Measurements from ENCODE around the gene CHRD.
"Not testable (repeated sequence)": the region's sequence is repeated elsewhere in the genome, so short reads cannot be mapped to it uniquely, and the experiment has no call there.

CHRD gene

DNA sequence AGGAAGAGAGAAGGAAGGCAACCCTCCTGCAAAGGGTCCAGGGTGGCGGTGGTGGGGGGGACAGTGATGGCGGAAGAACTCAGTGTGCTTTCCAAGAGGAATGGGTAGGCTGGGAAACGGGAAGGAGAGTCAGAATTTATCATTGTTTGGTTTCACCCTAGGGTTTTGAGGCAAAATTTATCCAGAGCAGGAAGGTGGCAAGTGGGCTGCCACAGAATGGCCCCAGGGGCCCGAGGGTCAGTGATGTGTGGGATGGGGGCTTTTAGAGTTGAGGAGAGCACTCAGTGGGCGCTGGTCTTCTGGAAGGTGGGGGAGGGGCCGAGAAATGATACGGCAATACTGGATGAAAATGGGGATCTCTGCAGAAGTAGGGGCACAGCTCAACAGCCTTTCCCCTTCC is 41.9 kb upstream of the CHRD start:
- TF ChIP-seq, protein P1, sequence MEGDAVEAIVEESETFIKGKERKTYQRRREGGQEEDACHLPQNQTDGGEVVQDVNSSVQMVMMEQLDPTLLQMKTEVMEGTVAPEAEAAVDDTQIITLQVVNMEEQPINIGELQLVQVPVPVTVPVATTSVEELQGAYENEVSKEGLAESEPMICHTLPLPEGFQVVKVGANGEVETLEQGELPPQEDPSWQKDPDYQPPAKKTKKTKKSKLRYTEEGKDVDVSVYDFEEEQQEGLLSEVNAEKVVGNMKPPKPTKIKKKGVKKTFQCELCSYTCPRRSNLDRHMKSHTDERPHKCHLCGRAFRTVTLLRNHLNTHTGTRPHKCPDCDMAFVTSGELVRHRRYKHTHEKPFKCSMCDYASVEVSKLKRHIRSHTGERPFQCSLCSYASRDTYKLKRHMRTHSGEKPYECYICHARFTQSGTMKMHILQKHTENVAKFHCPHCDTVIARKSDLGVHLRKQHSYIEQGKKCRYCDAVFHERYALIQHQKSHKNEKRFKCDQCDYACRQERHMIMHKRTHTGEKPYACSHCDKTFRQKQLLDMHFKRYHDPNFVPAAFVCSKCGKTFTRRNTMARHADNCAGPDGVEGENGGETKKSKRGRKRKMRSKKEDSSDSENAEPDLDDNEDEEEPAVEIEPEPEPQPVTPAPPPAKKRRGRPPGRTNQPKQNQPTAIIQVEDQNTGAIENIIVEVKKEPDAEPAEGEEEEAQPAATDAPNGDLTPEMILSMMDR (IDR thresholded peaks at IDR 0.05; ENCODE audit: low read depth, low read length, poor library complexity, severe bottlenecking) = no peak
- TF ChIP-seq EZH2phosphoT487 (IDR thresholded peaks at IDR 0.05; ENCODE audit: borderline replicate concordance, low read length) = no peak
- peaks cover 3% of the 10 kb centered on the region; the same call in 1 of the 2 replicates for H3K27me3 ChIP-seq (ENCODE audit: control insufficient read depth, low read length)
- peaks cover 27% of the 10 kb centered on the region for H3K36me3 ChIP-seq (ENCODE audit: control insufficient read depth, low read length)
- no peaks in the 10 kb centered on the region for H3K9me3 ChIP-seq (ENCODE audit: control insufficient read depth, insufficient read depth, low read length)
- no peaks in the 10 kb centered on the region for H3K79me2 ChIP-seq (ENCODE audit: control insufficient read depth, low read length)
- no peaks in the 10 kb centered on the region for H3K9me2 ChIP-seq (replicated peaks; ENCODE audit: control insufficient read depth, low read length)
- peak overlapping the region; percentile 33; the same call in 1 of the 2 replicates for H3K4me2 ChIP-seq (ENCODE audit: low read length)
- H4K20me1 ChIP-seq (ENCODE audit: control insufficient read depth, insufficient read depth, low read depth, low read length) = peaks cover 11% of the 10 kb centered on the region
- H3K27ac ChIP-seq (ENCODE audit: low read depth, low read length) = no peak overlapping the region
- H3K4me1 ChIP-seq (ENCODE audit: control insufficient read depth, low read length) = peaks cover 22% of the 10 kb centered on the region
- no peak overlapping the region for H3K4me3 ChIP-seq (ENCODE audit: low read length)
- peaks cover 30% of the 10 kb centered on the region for H3F3A ChIP-seq (ENCODE audit: control insufficient read depth, insufficient read depth)

DNA sequence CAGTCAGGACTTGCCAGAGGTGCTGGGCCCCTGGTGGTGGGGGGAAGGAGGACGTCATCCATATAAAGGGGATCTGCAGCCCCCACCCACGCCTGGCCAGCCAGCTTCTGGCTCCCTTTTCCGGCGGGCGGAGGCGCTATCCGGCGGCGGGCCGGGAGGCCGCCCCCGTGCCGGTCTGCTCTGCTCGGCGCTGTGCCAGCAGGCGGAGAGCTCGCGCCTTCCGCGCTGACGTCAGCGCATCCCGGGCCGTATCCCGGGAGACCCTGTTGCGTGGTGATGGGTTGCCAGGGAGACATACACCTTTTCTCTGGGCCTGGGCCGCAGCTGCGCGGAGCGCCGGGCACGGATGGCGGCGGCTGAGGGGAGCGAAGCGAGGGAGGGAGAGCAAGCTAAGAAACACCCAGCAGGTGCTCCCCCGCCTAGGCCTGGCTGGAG is 41.3 kb upstream of the CHRD start:
- H3K4me2 ChIP-seq (ENCODE audit: low read length) = peak overlapping the region; percentile 33
- H3K79me2 ChIP-seq (ENCODE audit: control insufficient read depth, low read length) = no peaks in the 10 kb centered on the region
- H3F3A ChIP-seq (ENCODE audit: control insufficient read depth, insufficient read depth) = peaks cover 24% of the 10 kb centered on the region
- peak overlapping the region; percentile 11; the same call in 1 of the 2 replicates for H3K4me3 ChIP-seq (ENCODE audit: low read length)
- no peaks in the 10 kb centered on the region for H3K9me3 ChIP-seq (ENCODE audit: control insufficient read depth, insufficient read depth, low read length)
- H4K20me1 ChIP-seq (ENCODE audit: control insufficient read depth, insufficient read depth, low read depth, low read length) = peaks cover 11% of the 10 kb centered on the region
- no peak overlapping the region for H3K27ac ChIP-seq (ENCODE audit: low read depth, low read length)
- peaks cover 22% of the 10 kb centered on the region for H3K4me1 ChIP-seq (ENCODE audit: control insufficient read depth, low read length)
- TF ChIP-seq EZH2phosphoT487 (IDR thresholded peaks at IDR 0.05; ENCODE audit: borderline replicate concordance, low read length) = no peak
- TF ChIP-seq, protein P1 (IDR thresholded peaks at IDR 0.05; ENCODE audit: low read depth, low read length, poor library complexity, severe bottlenecking) = no peak
- H3K27me3 ChIP-seq (ENCODE audit: control insufficient read depth, low read length) = peaks cover 3% of the 10 kb centered on the region; the same call in 1 of the 2 replicates
- H3K9me2 ChIP-seq (replicated peaks; ENCODE audit: control insufficient read depth, low read length) = no peaks in the 10 kb centered on the region
- H3K36me3 ChIP-seq (ENCODE audit: control insufficient read depth, low read length) = peaks cover 21% of the 10 kb centered on the region

DNA sequence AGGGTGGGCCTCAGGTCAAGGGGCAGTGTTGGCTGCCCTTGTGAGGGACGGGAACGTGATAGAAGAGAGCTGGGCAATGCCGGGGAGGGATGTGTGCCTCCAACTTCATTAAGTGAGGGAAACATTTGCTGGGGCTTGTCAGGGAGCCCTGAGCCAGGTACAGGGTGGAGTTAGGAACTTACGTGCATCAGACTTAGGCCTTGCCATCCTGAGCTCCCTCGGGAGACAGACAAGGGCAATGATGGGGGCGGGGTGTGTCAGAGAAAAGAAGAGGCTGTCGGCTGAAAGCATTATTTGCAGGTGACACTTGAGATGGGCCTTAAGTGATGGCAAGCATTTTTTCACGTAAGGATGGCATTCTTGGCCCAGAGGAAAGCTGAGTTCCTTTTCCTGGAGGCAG is 40.9 kb upstream of the CHRD start:
- peaks cover 3% of the 10 kb centered on the region; the same call in 1 of the 2 replicates for H3K27me3 ChIP-seq (ENCODE audit: control insufficient read depth, low read length)
- peaks cover 16% of the 10 kb centered on the region for H3K36me3 ChIP-seq (ENCODE audit: control insufficient read depth, low read length)
- no peak overlapping the region for H3K4me3 ChIP-seq (ENCODE audit: low read length)
- no peak overlapping the region for H3K27ac ChIP-seq (ENCODE audit: low read depth, low read length)
- H3K4me1 ChIP-seq (ENCODE audit: control insufficient read depth, low read length) = peaks cover 22% of the 10 kb centered on the region
- no peaks in the 10 kb centered on the region for H3K9me2 ChIP-seq (replicated peaks; ENCODE audit: control insufficient read depth, low read length)
- H3F3A ChIP-seq (ENCODE audit: control insufficient read depth, insufficient read depth) = peaks cover 19% of the 10 kb centered on the region
- no peaks in the 10 kb centered on the region for H3K79me2 ChIP-seq (ENCODE audit: control insufficient read depth, low read length)
- H4K20me1 ChIP-seq (ENCODE audit: control insufficient read depth, insufficient read depth, low read depth, low read length) = peaks cover 11% of the 10 kb centered on the region
- H3K9me3 ChIP-seq (ENCODE audit: control insufficient read depth, insufficient read depth, low read length) = no peaks in the 10 kb centered on the region
- TF ChIP-seq, protein P1 (IDR thresholded peaks at IDR 0.05; ENCODE audit: low read depth, low read length, poor library complexity, severe bottlenecking) = no peak
- no peak for TF ChIP-seq EZH2phosphoT487 (IDR thresholded peaks at IDR 0.05; ENCODE audit: borderline replicate concordance, low read length)
- H3K4me2 ChIP-seq (ENCODE audit: low read length) = peak overlapping the region; percentile 33

DNA sequence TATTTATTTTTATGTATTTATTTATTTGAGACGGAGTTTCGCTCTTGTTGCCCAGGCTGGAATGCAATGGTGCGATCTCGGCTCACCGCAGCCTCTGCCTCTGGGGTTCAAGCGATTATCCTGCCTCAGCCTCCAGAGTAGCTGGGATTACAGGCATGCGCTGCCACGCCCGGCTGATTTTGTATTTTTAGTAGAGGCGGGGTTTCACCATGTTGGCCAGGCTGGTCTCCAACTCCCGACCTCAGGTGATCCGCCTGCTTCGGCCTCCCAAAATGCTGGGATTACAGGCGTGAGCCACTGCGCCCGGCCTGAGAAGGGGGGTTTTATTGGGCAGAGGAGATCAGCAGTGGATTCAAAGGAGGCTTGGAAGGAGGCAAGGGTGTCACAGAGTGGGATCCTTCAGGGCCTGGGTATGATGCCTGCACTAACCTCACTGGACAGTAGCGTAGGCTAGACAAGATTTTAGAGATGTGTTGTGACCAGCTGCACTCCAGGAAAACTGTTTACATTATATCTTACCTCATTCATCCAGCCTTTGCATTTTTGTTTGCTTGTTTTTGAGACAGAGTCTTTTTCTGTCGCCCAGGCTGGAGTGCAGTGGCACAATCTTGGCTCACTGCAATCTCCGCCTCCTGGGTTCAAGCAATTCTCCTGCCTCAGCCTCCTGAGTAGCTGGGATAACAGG is 40.3 kb upstream of the CHRD start:
- H3F3A ChIP-seq (ENCODE audit: control insufficient read depth, insufficient read depth) = peaks cover 14% of the 10 kb centered on the region
- peaks cover 11% of the 10 kb centered on the region for H3K36me3 ChIP-seq (ENCODE audit: control insufficient read depth, low read length)

More for the DNA sequence above, 40.3 kb upstream of the CHRD start:
- not testable (repeated sequence) for H3K27ac ChIP-seq (ENCODE audit: low read depth, low read length); H3K9me3 ChIP-seq (ENCODE audit: control insufficient read depth, insufficient read depth, low read length); H3K9me2 ChIP-seq (replicated peaks; ENCODE audit: control insufficient read depth, low read length); H3K79me2 ChIP-seq (ENCODE audit: control insufficient read depth, low read length); H3K4me2 ChIP-seq (ENCODE audit: low read length); H3K4me3 ChIP-seq (ENCODE audit: low read length); H4K20me1 ChIP-seq (ENCODE audit: control insufficient read depth, insufficient read depth, low read depth, low read length); H3K27me3 ChIP-seq (ENCODE audit: control insufficient read depth, low read length)
- H3K4me1 ChIP-seq (ENCODE audit: control insufficient read depth, low read length) = peaks cover 22% of the 10 kb centered on the region

Measured in DOHH2 (cell line).